A673 (cell line): ENCODE results near the gene LRRC2.

Experiments
- EZH2 ChIP-seq: fragments of 200-600 bp; sonication (generic); IDR thresholded peaks from 2 replicates; pipeline ENCODE4 v1.6.1; 2017; ENCODE audit warnings: borderline replicate concordance, low read depth, mild to moderate bottlenecking, mixed read lengths, antibody characterized with exemption, low read length; ENCODE audit not compliant: poor library complexity, severe bottlenecking
- TF ChIP-seq, protein P1 (sequence below): fragments of 300-800, 200-600 bp; sonication (generic); conservative IDR thresholded peaks from 2 replicates; pipeline ENCODE4 v1.5.1; 2017; ENCODE audit warnings: low read depth, mild to moderate bottlenecking, antibody characterized with exemption, low read length, moderate library complexity, mixed read lengths

DNA sequence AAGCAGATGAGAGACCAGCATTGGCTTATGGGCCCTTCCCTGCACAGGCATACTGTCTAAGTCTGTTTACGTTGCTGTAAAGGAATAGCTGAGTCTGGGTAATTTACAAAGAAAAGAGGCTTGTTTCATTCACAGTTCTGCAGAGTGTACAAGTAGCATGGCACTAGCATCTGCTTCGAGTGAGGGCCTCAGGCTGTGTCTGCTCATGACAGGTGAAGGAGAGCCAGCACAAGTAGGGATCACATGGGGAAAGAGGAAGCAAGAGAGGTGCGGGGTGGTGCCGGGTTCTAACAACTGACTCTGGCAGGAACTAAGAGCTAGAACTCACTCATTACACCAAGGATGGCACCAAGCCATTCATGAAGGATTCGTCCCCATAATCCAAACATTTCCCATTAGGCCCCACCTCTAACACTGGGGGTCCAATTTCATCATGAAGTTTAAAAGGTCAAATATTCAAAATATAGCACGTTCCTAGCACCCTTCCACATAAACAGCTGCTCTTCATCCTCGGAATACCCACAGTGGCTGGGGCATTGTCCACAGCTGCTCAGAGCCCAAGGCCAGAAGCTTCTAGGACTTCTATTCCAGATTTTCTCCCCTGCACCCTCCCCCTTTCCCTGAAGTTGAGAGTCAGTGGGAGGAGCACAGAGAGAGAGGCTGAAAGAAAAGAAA is 62.8 kb downstream of the LRRC2 start:
- TF ChIP-seq, protein P1, sequence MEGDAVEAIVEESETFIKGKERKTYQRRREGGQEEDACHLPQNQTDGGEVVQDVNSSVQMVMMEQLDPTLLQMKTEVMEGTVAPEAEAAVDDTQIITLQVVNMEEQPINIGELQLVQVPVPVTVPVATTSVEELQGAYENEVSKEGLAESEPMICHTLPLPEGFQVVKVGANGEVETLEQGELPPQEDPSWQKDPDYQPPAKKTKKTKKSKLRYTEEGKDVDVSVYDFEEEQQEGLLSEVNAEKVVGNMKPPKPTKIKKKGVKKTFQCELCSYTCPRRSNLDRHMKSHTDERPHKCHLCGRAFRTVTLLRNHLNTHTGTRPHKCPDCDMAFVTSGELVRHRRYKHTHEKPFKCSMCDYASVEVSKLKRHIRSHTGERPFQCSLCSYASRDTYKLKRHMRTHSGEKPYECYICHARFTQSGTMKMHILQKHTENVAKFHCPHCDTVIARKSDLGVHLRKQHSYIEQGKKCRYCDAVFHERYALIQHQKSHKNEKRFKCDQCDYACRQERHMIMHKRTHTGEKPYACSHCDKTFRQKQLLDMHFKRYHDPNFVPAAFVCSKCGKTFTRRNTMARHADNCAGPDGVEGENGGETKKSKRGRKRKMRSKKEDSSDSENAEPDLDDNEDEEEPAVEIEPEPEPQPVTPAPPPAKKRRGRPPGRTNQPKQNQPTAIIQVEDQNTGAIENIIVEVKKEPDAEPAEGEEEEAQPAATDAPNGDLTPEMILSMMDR, result no peak
- TF ChIP-seq EZH2, result no peak
